BLaER1 treated with 17β-estradiol and CSF1 and Interleukin-3, amounts not matched to agents 10 nM and 100 nM (cell line): ENCODE data around the gene GRIN2A.

ENCODE experiments used
- H3K27ac ChIP-seq, 11 experiments: shearing (Covaris generic); formaldehyde crosslinking; 2 replicates each; pipeline ENCODE4 v1.8.1; 2022
- H3K27me3 ChIP-seq, 11 experiments: shearing (Covaris generic); formaldehyde crosslinking; 2 replicates each; pipeline ENCODE4 v1.8.1; 2022
- H3K36me3 ChIP-seq, 11 experiments: shearing (Covaris generic); formaldehyde crosslinking; 2 replicates each; pipeline ENCODE4 v1.8.1; 2022
- H3K4me1 ChIP-seq, 10 experiments: shearing (Covaris generic); formaldehyde crosslinking; 2 replicates each; pipeline ENCODE4 v1.8.1; 2022
- H3K4me2 ChIP-seq, 11 experiments: shearing (Covaris generic); formaldehyde crosslinking; 2 replicates each; pipeline ENCODE4 v1.8.1; 2022
- H3K4me3 ChIP-seq, 10 experiments: shearing (Covaris generic); formaldehyde crosslinking; 2 replicates each; pipeline ENCODE4 v1.8.1; 2022
- H3K9ac ChIP-seq, 11 experiments: shearing (Covaris generic); formaldehyde crosslinking; 2 replicates each; pipeline ENCODE4 v1.8.1; 2022
- H3K9me3 ChIP-seq, 11 experiments: shearing (Covaris generic); formaldehyde crosslinking; replicated peaks in 1 of 11; 2 replicates each; pipeline ENCODE4 v1.8.1; 2022
- H4K20me1 ChIP-seq, 11 experiments: shearing (Covaris generic); formaldehyde crosslinking; 2 replicates each; pipeline ENCODE4 v1.8.1; 2022
- Cebpa-rat ChIP-seq, 11 experiments: shearing (Covaris generic); IDR thresholded peaks; 2 replicates each; pipeline ENCODE4 v1.8.1; 2022

GRIN2A gene

GRCh38 chr16:9966569-9967157, 215.6 kb downstream of the GRIN2A start:
- Histone ChIP-seq H3K9ac (no peak overlapping the region), H3K4me3 (no peak overlapping the region), H3K27me3 (no peaks in the 10 kb centered on the region), H4K20me1 (no peaks in the 10 kb centered on the region), H3K4me2 (no peak overlapping the region), H3K36me3 (no peaks in the 10 kb centered on the region), H3K4me1 (0 out of 20 replicates have a peak, but pooled peaks cover 0 to 6% (median 0%) of the 10 kb centered on the region in 10 experiments), H3K27ac (no peak overlapping the region), H3K9me3 (no peaks in the 10 kb centered on the region)
- TF ChIP-seq Cebpa-rat (IDR thresholded peaks at IDR 0.05): no peak

DNA sequence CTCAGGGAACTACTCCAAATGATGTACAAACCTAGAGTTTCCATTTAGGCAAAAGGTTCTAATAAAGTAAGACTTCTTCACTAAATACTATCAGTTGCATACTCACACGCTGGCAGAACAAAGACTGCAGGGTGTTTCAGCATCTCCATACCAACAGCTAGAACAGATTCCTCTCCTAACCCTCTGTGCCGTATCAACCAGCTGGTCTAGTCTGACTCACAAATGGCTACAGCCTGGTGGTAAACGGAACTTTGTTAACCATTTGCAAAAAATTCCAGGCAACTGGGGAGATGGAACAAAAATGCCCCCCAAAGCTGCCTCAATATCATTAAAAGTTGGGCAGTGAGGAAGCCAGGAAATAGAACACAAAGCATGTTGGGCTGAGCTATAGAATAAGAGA, 217.1 kb downstream of the GRIN2A start:
- Histone ChIP-seq H3K27me3 (no peaks in the 10 kb centered on the region), H4K20me1 (no peaks in the 10 kb centered on the region), H3K4me2 (no peak overlapping the region), H3K4me1 (0 out of 20 replicates have a peak, but pooled peaks cover 0 to 6% (median 0%) of the 10 kb centered on the region in 10 experiments), H3K4me3 (no peak overlapping the region), H3K36me3 (no peaks in the 10 kb centered on the region), H3K9me3 (no peaks in the 10 kb centered on the region), H3K27ac (no peak overlapping the region), H3K9ac (no peak overlapping the region)
- TF ChIP-seq Cebpa-rat (IDR thresholded peaks at IDR 0.05): no peak

GRCh38 chr16:9964426-9964825, 217.8 kb downstream of the GRIN2A start:
- Histone ChIP-seq H3K4me2 (no peak overlapping the region), H4K20me1 (no peaks in the 10 kb centered on the region), H3K9ac (no peak overlapping the region), H3K4me3 (no peak overlapping the region), H3K27me3 (no peaks in the 10 kb centered on the region), H3K9me3 (no peaks in the 10 kb centered on the region), H3K4me1 (0 out of 20 replicates have a peak, but pooled peaks cover 0 to 6% (median 0%) of the 10 kb centered on the region in 10 experiments), H3K27ac (no peak overlapping the region), H3K36me3 (no peaks in the 10 kb centered on the region)
- TF ChIP-seq Cebpa-rat (IDR thresholded peaks at IDR 0.05): no peak

- Histone ChIP-seq H3K9ac (no peak overlapping the region), H3K4me2 (no peak overlapping the region), H4K20me1 (no peaks in the 10 kb centered on the region), H3K4me3 (no peak overlapping the region), H3K27ac (no peak overlapping the region), H3K36me3 (no peaks in the 10 kb centered on the region), H3K27me3 (no peaks in the 10 kb centered on the region), H3K4me1 (peaks cover 0 to 9% (median 6%) of the 10 kb centered on the region in 10 experiments; a peak in 9 of 20 replicates), H3K9me3 (no peaks in the 10 kb centered on the region)
- TF ChIP-seq Cebpa-rat (IDR thresholded peaks at IDR 0.05): no peak
Measured at GRCh38 chr16:9957433-9957832, 224.8 kb downstream of the GRIN2A start.

DNA sequence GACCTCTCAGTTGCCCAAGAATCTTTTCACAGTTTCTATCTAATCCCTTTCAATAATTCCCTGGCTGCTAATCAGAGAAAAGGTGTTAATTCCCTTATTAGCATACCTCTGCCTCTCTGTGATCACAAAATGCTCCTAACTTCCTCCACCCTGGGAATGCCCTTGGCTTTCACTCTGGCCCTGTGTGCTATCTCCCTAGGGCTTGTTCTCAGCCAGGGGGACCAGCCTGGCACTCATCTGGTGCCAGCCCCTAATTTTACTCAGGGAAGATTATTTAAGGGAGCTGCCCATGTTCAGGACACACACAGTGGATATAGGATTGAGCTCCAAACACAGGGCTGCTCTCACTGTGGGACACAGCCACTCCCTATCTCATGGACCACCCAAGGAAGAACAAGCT, 225.2 kb downstream of the GRIN2A start:
- Histone ChIP-seq H3K27ac (no peak overlapping the region), H3K36me3 (no peaks in the 10 kb centered on the region), H3K27me3 (no peaks in the 10 kb centered on the region), H3K4me1 (peaks cover 0 to 9% (median 6%) of the 10 kb centered on the region in 10 experiments; a peak in 9 of 20 replicates), H4K20me1 (no peaks in the 10 kb centered on the region), H3K4me3 (no peak overlapping the region), H3K9ac (no peak overlapping the region), H3K9me3 (no peaks in the 10 kb centered on the region), H3K4me2 (no peak overlapping the region)
- TF ChIP-seq Cebpa-rat (IDR thresholded peaks at IDR 0.05): no peak

DNA sequence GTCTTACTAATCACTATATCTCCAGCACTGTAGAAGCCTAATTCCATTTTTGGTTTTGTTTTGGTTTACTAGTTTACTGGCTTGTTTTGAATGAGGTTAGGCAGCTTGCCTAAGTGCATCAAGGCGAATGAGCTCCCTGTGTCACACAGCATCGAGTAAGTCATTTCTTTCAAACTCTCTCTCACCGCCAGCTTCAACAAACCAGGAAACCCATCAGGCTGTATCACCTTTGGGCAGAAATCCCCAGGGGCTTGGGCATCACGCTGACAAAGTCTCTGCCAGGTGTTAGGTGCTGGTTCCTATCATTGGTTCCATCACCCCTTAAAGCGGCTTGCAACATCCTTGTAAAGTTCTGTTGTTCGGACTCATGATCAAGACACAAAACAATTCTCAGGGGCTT, 226.6 kb downstream of the GRIN2A start:
- Histone ChIP-seq H3K4me2 (no peak overlapping the region), H4K20me1 (no peaks in the 10 kb centered on the region), H3K27me3 (no peaks in the 10 kb centered on the region), H3K36me3 (no peaks in the 10 kb centered on the region), H3K4me1 (peaks cover 0 to 9% (median 6%) of the 10 kb centered on the region in 10 experiments; a peak in 9 of 20 replicates), H3K27ac (no peak overlapping the region), H3K9ac (no peak overlapping the region), H3K9me3 (no peaks in the 10 kb centered on the region), H3K4me3 (no peak overlapping the region)
- no peak for TF ChIP-seq Cebpa-rat (IDR thresholded peaks at IDR 0.05)

DNA sequence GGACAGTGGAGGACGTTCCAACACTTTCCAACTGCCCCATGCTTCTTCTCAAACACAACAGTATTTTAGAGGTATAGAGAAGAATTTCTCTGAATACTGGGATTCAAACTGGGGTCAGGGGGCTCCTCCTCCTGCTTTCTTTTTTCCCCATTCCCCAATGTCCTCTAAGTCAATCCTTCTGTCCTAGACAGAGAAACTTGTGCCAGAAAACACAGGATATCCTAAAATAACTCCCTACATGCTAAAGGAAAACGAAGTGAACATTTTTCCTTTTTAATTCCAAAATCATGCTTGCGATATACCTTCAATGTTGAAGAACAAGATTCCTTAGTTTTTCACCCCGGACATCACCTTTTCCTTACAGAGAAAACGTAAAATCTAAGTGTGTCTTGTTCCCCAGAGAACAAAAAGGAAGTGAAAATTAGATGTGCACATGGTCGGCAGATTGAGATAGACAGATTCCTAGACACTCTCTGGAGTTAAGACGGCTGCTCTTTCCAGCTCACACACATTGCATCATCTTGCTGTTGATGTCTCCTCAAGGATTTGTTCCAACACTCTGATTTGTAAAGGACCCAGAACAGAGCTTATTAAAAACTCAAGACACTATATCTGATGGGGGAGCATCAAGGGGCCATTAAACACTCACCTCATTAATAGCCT, 228.2 kb downstream of the GRIN2A start:
- no peaks in the 10 kb centered on the region for H3K27me3 ChIP-seq
- no peak overlapping the region for H3K27ac ChIP-seq
- TF ChIP-seq Cebpa-rat (IDR thresholded peaks at IDR 0.05): peak in 2 of 11 experiments; percentile 9 to 29; a peak in 1 of 22 replicates
- H4K20me1 ChIP-seq: no peaks in the 10 kb centered on the region
- H3K9me3 ChIP-seq: no peaks in the 10 kb centered on the region
- no peak overlapping the region for H3K4me3 ChIP-seq
- peaks cover 0 to 9% (median 6%) of the 10 kb centered on the region in 10 experiments; a peak in 9 of 20 replicates for H3K4me1 ChIP-seq
- peak overlapping the region in 8 of 11 experiments; percentile 2 to 22 (median 10); a peak in 8 of 22 replicates for H3K4me2 ChIP-seq
- H3K9ac ChIP-seq: no peak overlapping the region
- H3K36me3 ChIP-seq: no peaks in the 10 kb centered on the region

GRCh38 chr16:9950658-9951057, 231.6 kb downstream of the GRIN2A start:
- Histone ChIP-seq H3K27me3 (no peaks in the 10 kb centered on the region), H3K4me1 (peaks cover 0 to 9% (median 6%) of the 10 kb centered on the region in 10 experiments; a peak in 9 of 20 replicates), H3K36me3 (no peaks in the 10 kb centered on the region), H3K27ac (no peak overlapping the region), H3K9ac (no peak overlapping the region), H3K4me3 (no peak overlapping the region), H3K9me3 (no peaks in the 10 kb centered on the region), H4K20me1 (no peaks in the 10 kb centered on the region), H3K4me2 (no peak overlapping the region)
- no peak for TF ChIP-seq Cebpa-rat (IDR thresholded peaks at IDR 0.05)

DNA sequence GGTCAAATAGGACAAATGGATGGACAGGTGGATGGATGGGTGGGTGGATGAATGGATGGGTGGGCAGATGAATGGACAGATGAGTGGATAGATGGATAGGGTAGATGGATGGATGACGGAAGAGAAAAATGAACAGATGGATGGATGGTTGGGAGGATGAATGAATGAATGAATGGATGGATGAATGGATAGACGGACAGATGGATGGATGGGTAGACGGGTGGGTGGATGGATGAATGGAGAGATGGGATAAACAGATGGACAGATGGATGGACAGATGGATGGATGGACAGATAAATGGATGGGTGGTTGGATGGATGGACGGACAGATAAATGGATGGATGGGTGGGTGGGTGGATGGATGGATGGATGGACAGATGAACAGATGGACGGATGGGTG, 232.8 kb downstream of the GRIN2A start:
- Histone ChIP-seq H3K36me3 (no peaks in the 10 kb centered on the region), H3K4me1 (peaks cover 0 to 9% (median 6%) of the 10 kb centered on the region in 10 experiments; a peak in 9 of 20 replicates), H3K27me3 (no peaks in the 10 kb centered on the region), H3K4me3 (no peak overlapping the region), H3K27ac (no peak overlapping the region), H3K4me2 (no peak overlapping the region), H4K20me1 (no peaks in the 10 kb centered on the region), H3K9me3 (no peaks in the 10 kb centered on the region), H3K9ac (no peak overlapping the region)
- no peak for TF ChIP-seq Cebpa-rat (IDR thresholded peaks at IDR 0.05)

DNA sequence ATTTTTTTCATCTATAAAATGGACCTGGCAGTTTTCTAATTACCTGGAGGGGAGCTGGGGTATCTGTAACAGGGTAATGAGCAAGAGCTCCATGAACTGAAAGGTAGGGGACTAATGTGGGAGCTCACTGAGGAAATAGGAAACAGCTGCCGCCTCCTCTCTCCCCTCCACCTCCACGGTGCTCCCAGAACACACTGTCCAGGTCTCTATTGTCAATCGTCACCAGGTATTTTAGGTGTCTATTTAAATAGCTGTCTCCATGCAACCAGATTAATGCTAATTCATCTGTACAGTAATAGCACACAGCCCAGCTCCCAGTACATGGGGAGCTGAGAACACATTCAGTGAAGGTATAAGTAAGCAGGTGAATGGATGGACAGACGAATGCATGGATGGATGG, 233.3 kb downstream of the GRIN2A start:
- Histone ChIP-seq H3K4me3 (no peak overlapping the region), H3K4me1 (peaks cover 0 to 4% (median 3%) of the 10 kb centered on the region in 10 experiments; a peak in 8 of 20 replicates), H4K20me1 (no peaks in the 10 kb centered on the region), H3K9ac (no peak overlapping the region), H3K27ac (no peak overlapping the region), H3K9me3 (no peaks in the 10 kb centered on the region), H3K36me3 (no peaks in the 10 kb centered on the region), H3K4me2 (no peak overlapping the region), H3K27me3 (no peaks in the 10 kb centered on the region)
- no peak for TF ChIP-seq Cebpa-rat (IDR thresholded peaks at IDR 0.05)
